ENCODE results near the gene TMEM44.

GRCh38 chr3:194537732-194538247 lies 95.4 kb downstream of the TMEM44 start:
- no peak for TF ChIP-seq CTCF (IDR thresholded peaks at IDR 0.05)
- no peak for TF ChIP-seq REST (IDR thresholded peaks at IDR 0.05; ENCODE audit: insufficient read depth in 1 of 2, low read depth in 2 of 2, low read length in 1 of 2)
- TF ChIP-seq POLR2AphosphoS5 (IDR thresholded peaks at IDR 0.05; ENCODE audit: low read depth, low read length): no peak
- TF ChIP-seq SIN3A (IDR thresholded peaks at IDR 0.05; ENCODE audit: borderline replicate concordance, insufficient read depth, low read depth, low read length): no peak
